GM18867 (cell line): ENCODE results near the gene METTL1.
A peak's percentile ranks its signal among the peaks of the same experiment; 100 is the strongest.
"Not testable (repeated sequence)": the region's sequence is repeated elsewhere in the genome, so short reads cannot be mapped to it uniquely, and the experiment has no call there.

Source experiments
- ATAC-seq: cut with Tn5 transposase; IDR thresholded peaks from one replicate; pipeline ENCODE4 v1.9.1; 2021; ENCODE audit warnings: mild to moderate bottlenecking, moderate library complexity; ENCODE audit not compliant: unreplicated experiment

Gene METTL1

GRCh38 chr12:57797933-57798332 is 26.0 kb upstream of the METTL1 start:
- no peak for ATAC-seq

GRCh38 chr12:57796996-57797395 is 25.1 kb upstream of the METTL1 start:
- no peak for ATAC-seq

GRCh38 chr12:57795354-57795753 is 23.4 kb upstream of the METTL1 start:
- ATAC-seq: no peak

- ATAC-seq: no peak
Observed at GRCh38 chr12:57793920-57794319, 22.0 kb upstream of the METTL1 start.

DNA sequence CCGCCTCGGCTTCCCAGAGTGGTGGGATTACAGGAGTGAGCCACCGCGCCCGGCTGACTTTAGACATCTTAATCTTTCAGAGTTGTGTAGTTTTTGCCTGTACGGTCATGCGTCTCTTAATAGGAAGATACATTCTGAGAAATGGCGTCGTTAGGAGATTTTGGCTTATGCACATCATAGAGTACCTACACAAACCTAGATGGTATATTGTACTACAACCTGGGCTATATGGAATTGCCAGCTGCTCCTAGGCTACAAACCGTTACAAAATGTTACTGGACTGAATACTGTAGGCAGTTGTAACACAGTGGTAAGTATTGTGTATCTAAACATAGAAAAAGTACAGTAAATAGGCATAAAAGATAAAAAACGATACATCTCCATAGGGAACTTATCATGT is 12.0 kb upstream of the METTL1 start:
- ATAC-seq: no peak

DNA sequence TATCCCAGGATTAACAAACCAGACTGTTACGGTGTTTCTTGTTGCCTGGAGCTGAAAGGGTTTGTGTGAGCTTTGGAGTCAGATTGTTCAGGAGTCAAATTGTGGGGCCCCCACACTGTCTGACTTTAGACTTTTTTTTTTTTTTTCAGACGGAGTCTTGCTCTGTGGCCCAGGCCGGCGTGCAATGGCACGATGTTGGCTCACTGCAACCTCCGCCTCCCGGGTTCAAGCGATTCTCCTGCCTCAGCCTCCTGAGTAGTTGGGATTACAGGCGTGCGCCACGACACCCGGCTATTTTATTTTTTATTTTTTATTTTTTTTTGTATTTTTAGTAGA is 11.5 kb upstream of the METTL1 start:
- ATAC-seq: no peak

- ATAC-seq: peak; percentile 83
Observed at GRCh38 chr12:57782608-57783465, 10.9 kb upstream of the METTL1 start, which contains the start of gene TSFM. Gene TSFM, plus strand, starts transcription at chr12:57782787. Its CDS starts 15 bp downstream, at chr12:57782802.

DNA sequence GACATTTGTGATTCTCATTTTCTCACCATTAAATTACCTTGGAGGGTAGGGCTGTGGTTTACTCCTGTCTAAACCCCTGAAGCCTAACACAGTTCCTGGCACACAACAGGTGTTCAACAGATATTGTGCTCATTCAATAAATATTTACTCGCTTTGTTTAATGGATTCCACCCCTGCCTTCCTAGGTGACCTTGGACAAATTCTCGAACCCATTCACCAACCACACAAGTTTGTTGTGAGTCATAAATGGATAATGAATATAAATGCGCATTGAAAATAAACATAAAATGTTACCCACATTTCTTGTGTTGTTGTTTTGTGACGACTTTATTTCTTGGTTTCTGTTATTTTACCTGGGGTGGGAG is 10.3 kb upstream of the METTL1 start:
- peak; percentile 13 for ATAC-seq

DNA sequence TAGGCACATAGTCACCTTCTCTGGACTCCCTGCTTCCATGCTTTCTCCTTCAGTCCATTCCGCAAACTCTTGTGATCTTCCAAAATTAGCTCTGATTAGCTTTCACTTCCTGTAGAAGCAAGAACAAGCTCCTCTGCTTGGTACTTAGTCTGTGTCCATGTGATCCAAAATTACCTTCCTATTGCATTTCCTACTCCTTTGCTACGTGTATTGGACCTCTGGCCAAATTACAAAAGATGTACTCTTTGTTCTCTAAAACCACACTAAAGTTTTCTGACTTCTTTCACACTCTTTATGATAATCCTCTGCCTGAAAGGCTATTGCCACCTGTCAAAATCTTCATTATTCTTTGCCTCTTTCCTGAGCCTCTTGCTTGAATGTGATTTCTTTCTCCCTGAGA is 9.9 kb upstream of the METTL1 start:
- ATAC-seq: no peak

DNA sequence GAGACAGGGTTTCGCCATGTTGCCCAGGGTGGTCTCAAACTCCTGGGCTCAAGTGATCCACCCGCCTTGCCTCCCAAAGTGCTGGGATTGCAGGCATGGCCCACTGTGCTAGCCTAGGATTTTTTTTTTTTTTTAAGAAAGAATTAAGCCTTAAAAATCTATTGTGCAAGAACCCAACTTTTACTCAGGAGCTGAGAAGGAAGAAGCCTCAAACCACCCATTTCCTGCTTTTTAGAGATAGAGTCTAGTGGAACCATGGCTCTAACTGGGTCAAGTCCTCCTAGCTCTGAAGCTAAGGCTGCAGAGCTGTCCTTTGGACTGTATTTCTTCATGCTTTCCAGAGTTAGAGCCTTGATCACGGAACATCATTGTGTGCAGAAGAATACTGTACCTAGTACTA is 9.3 kb upstream of the METTL1 start:
- no peak for ATAC-seq

- no peak for ATAC-seq
Observed at GRCh38 chr12:57780284-57780897, 8.5 kb upstream of the METTL1 start.

DNA sequence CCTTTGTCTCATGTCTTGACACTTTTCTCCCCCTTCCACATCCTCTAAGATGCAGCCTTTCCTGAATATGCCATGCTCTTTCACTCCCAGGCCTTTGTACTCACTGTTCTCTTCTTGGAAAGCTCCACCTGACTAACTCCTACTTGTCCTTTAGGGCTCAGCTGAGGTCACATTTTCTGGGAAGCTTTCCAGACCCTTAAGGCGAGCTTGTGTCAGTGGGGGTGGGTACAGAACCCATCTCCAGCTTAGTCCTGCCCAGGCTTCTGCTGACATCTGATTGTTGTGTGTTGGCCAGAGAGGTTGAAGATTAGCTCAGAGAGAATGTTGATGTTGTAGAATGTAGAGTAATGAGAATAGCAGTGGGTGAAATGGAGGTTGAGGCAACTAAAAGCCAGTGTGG is 7.8 kb upstream of the METTL1 start:
- ATAC-seq: no peak

GRCh38 chr12:57777911-57778310 is 6.0 kb upstream of the METTL1 start:
- no peak for ATAC-seq

DNA sequence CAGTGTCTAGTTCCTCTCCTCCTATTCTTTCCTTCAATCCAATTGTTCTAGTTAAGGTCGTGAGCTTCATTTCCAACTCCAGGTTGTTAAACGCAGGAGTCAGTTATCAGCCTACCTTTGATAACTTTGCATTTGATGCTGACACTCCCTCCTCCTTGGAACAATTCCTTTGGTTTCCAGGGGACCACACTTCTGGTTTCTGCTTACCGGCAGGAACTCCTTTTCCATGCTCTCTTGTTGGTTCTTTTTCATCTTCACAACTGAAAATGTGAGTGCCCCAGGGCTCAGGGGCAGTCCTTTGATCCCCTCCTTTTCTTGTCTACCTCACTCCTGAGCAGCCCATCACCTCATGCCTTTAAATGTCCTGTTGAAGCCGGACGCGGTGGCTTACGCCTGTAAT is 5.5 kb upstream of the METTL1 start:
- ATAC-seq: no peak

DNA sequence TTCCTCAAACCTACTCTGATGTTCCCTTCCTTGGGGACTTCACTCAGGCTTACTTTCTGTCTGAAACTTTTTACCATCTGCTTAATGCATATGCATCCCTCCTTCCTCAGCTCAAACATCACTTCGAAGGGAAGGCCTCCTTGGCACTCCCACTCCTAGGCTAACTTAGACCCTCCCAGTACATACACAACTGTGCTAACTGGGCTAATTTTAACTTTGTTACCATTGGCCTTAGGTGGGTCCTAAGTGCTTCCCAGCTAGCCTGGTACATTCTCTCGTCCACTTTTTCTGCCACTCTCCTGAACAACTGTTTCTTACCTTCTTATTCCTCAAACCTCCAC is 4.3 kb upstream of the METTL1 start:
- no peak for ATAC-seq

DNA sequence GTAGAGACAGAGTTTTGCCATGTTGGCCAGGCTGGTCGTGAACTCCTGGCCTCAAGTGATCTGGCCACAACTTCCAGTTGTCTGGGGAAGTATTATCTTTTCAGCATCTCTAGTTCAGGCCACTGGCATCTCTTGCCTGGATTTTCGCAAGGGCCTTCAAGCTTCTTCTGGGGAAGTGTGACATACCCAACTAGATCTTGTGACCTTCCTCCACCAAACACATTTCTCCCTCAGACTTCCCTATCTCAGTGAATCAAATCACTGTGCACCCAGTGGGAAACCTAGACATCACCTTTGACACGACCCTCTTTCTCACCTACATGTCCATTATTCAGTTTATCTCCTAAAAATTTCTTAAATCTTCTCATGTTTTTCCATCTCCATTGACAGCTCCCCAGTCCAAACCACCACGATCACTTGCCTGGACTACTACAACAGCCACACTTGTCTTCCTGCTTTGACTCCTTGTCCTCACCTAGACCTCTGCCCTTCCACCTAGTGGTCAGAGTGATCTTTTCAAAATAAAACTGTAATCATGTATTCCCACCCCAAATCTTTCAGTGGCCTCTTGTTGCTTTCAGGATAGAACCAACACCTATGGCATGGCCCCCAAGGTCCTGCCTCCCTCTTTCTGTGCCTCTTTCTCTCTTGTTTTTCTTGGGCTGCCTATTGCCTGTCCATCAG is 3.8 kb upstream of the METTL1 start:
- no peak for ATAC-seq

DNA sequence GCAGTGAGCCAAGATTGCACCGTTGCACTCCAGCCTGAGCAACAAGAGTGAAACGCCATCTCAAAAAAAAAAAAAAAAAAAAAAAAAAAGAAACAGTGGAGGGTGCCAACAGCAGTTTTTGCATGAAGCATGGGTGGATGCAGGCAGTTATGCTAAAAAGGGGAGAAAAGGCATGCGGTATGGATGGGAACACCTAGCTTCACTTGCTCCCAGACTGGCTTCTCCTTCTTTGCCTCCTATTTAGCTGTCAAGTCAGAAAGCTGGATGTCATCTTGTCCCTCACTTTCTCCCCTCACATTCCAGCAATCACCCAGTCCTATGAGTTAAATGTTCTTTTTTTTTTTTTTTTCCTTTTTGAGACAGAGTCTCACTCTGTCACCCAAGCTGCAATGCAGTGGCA is 3.1 kb upstream of the METTL1 start:
- ATAC-seq: no peak

- ATAC-seq: not testable (repeated sequence)
Observed at GRCh38 chr12:57774634-57775033, 2.7 kb upstream of the METTL1 start.

DNA sequence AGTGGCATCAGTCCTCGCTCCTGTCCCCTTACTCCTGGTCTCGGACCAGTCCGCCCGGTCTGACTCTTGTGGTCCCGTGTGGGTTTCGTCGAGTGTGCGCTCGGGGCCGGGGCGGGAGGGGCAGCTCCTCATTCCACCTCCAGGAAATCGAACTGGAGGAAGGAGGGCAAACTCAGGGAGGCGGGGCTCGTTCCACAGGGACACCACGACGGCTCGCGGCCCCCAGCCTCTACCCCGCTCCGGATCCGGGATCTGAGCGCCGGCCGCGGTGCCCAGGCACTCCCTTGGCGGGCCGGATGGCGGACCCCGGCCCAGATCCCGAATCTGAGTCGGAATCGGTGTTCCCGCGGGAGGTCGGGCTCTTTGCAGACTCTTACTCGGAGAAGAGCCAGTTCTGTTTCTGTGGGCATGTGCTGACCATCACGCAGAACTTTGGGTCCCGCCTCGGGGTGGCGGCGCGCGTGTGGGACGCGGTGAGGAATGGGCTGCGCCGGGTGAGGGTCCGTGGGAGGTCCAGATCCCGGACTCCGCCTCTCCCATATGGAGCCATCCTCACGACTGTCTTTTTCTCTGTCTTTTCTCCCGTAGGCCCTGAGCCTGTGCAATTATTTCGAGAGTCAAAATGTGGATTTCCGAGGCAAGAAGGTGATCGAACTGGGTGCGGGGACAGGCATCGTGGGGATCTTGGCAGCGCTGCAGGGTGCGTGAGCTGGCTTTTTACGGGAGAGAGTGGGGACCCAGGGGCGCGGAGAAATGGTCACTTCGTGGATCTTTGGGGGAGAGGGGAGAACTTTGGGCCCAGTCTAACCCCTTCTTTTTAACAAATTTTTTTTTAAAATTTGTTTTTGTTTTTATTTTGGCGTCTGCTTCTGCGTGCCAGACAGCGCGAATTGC is 771 bp upstream of the METTL1 start, which contains the start of gene EEF1AKMT3:
Gene EEF1AKMT3, plus strand, starts transcription at position 186 of the 894 bp plus-strand sequence. Its CDS starts 111 bp downstream, at position 297.
- no peak for ATAC-seq

- peak; percentile 67 for ATAC-seq
Observed at GRCh38 chr12:57771236-57771872, 551 bp downstream of the METTL1 start.

- ATAC-seq: no peak
Observed at GRCh38 chr12:57770734-57771133, 1.2 kb downstream of the METTL1 start.
